Small intestine (tissue), 7 donors: Measurements from ENCODE around the gene MAPK1IP1L. TPM values are rescaled to one million over a fixed set of nuclear protein-coding genes. Genes with fewer than 3 reads are reported as not detected.
"Not testable (repeated sequence)": the region's sequence is repeated elsewhere in the genome, so short reads cannot be mapped to it uniquely, and the experiment has no call there.

ENCODE experiments used
- DNase-seq, 2 donors: peaks; one replicate each; pipeline versions ENCODE4 v3.0.0 to v3.0.0-alpha.2; 2013
- FAIRE-seq: peaks from 2 replicates; lab custom pipeline; 2012; peaks lifted over from hg19 to GRCh38; lab: Jason Lieb, UNC
- H3K27ac ChIP-seq, 3 donors: one replicate each; pipeline ENCODE4 v1.5.1; 2013; ENCODE audit warnings: low read length in 2 of 3, mild to moderate bottlenecking in 2 of 3, control low read depth in 1 of 3, inconsistent platforms in 1 of 3, low read depth in 1 of 3, moderate library complexity in 1 of 3
- H3K27me3 ChIP-seq, 3 donors: one replicate each; pipeline ENCODE4 v1.6.1; 2013; ENCODE audit warnings: low read length in 3 of 3, inconsistent platforms in 1 of 3; ENCODE audit not compliant: control insufficient read depth in 3 of 3, insufficient read depth in 3 of 3
- H3K36me3 ChIP-seq, 3 donors: one replicate each; pipeline ENCODE4 v1.6.1; 2013; ENCODE audit warnings: low read length in 3 of 3, inconsistent platforms in 1 of 3, low read depth in 1 of 3, mild to moderate bottlenecking in 1 of 3, moderate library complexity in 1 of 3; ENCODE audit not compliant: control insufficient read depth in 3 of 3, insufficient read depth in 2 of 3
- H3K4me1 ChIP-seq, 3 donors: one replicate each; pipeline ENCODE4 v1.6.1; 2013; ENCODE audit warnings: low read length in 2 of 3, inconsistent platforms in 1 of 3, low read depth in 1 of 3, mild to moderate bottlenecking in 1 of 3, moderate library complexity in 1 of 3; ENCODE audit not compliant: control insufficient read depth in 3 of 3, insufficient read depth in 2 of 3
- H3K4me3 ChIP-seq, 3 donors: one replicate each; pipeline ENCODE4 v1.5.1; 2013; ENCODE audit warnings: low read length in 3 of 3, control low read depth in 1 of 3, inconsistent platforms in 1 of 3, low read depth in 1 of 3, mild to moderate bottlenecking in 1 of 3, moderate library complexity in 1 of 3
- H3K9me3 ChIP-seq, 2 donors: one replicate each; pipeline ENCODE4 v1.6.1; 2013; ENCODE audit warnings: low read depth in 1 of 2, low read length in 1 of 2; ENCODE audit not compliant: control insufficient read depth in 2 of 2, insufficient read depth in 1 of 2
- WGBS, 3 donors: extraction: QIAGEN DNeasy Blood & Tissue Kit; methylation state at CpG; one replicate each; pipeline ENCODE4 v1.1.7; 2013; 5-methylcytosine and 5-hydroxymethylcytosine counted together
- polyA plus RNA-seq, 4 donors: library from polyadenylated mRNA; stranded (reverse) in 3 of 4; unstranded in 1 of 4; fragments of 200-250 nt in 3 of 4; fragments of 120-200 nt in 1 of 4; gene quantifications; one replicate each; pipeline versions ENCODE4 v1.2.1 to v1.2.3, GENCODE V29; 2013
- donor health status: healthy with polysubstance abuse.
- donor health status: control.
- donor health status: control.
- donor health status: Bipolar disorder and iron deficiency.
- donor health status: healthy.

Gene MAPK1IP1L
- polyA plus RNA-seq, 4 donors: 24.3 to 80.6 (median 31.4) TPM

DNA sequence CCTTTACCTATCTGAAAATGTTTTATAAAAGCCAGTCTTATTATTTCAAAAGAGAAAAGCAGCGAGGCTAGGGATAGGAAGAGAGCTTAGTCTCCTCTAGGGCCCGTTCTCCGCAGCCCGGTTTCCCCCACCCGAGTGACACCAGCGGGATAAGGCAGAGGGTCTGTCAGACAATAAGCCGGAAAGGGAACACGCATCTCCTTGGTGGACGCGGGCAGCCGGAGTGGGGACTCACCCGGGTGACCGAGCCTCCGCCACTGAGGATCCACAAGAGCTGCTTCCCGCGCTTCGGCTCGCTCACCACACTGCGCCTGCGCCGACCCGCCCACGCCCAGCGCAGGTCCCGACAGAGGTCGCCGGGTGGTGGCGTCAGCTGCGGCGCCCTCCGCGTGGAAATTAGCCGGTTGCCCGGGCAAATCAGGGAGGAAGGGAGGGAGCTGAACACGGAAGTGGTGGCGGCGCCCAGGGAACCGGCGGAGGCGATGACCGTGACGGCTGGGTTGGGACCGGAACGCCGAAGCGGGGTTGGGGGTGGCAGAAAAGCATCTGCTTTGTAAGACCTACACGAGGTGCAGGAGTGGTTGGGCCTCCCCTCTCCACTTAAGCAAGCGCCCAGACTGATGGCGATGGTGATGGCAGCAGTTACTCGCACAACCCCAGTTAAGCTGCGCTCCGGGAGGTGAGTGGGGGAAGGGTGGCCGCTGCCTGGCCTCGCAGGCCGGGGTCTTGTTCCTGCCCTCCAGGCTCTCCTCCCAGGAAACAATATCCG is 24.5 kb upstream of the MAPK1IP1L start, which contains the start of the genes SOCS4 and WDHD1:
Gene SOCS4, plus strand, starts transcription at position 444 of the 769 bp plus-strand sequence. CDS start 15,806 bp downstream, outside the sequence.
Gene WDHD1, minus strand, starts transcription at position 307 of the 769 bp plus-strand sequence. CDS start 312 bp downstream, outside the sequence.
- Histone ChIP-seq H3K27ac (peak within 1 kb of the TSS; percentile 65 to 98 (median 85)), H3K36me3 (no peaks in the 10 kb centered on the region)
- no peak for FAIRE-seq

DNA sequence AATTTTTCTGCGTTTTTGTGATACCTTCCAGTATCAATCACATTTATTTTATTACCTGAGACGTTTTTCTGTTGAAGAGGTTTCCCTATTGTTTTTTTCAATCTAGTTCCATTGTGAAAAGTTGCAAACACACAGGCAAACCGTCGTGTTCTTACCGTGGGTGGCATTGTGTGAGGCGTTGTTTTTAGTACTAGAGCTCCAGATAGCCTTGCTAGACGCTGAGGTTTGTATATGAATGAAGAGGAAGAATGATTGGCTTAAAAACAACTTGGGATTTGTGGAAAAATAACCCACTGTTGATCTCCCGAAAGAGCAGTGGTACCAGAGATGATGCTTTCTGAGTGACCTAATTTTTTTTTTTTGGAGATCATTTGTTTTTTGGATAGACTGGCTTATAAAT is 23.4 kb upstream of the MAPK1IP1L start:
- H3K4me3 ChIP-seq: peak overlapping the region; percentile 14 to 83 (median 82)
- 5% methylated on average over 8 of the region's 8 CpGs for WGBS, 3 donors
- no peaks in the 10 kb centered on the region for H3K27me3 ChIP-seq
- H3K9me3 ChIP-seq: no peaks in the 10 kb centered on the region
- DNase-seq (no peak), FAIRE-seq (no peak)
- H3K27ac ChIP-seq: no peak overlapping the region
- no peaks in the 10 kb centered on the region for H3K36me3 ChIP-seq
- H3K4me1 ChIP-seq: peaks cover 0 to 8% (median 4%) of the 10 kb centered on the region in 3 donors

More for the DNA sequence above, 24.5 kb upstream of the MAPK1IP1L start, which contains the start of the genes SOCS4 and WDHD1:
- no peaks in the 10 kb centered on the region for H3K9me3 ChIP-seq
- H3K27me3 ChIP-seq: no peaks in the 10 kb centered on the region
- H3K4me1 ChIP-seq: peaks cover 0 to 8% (median 4%) of the 10 kb centered on the region in 3 donors
- 0 to 1% (median 0%) methylated on average over 56 of the region's 56 CpGs for WGBS, 3 donors
- peak; percentile 94 to 98 for DNase-seq
- peak within 1 kb of the TSS; percentile 71 to 83 (median 82) for H3K4me3 ChIP-seq

GRCh38 chr14:55028476-55028875 is 23.0 kb upstream of the MAPK1IP1L start:
- Histone ChIP-seq H3K9me3 (no peaks in the 10 kb centered on the region), H3K4me3 (peak overlapping the region in 1 of 3 donors; percentile 83), H3K27me3 (no peaks in the 10 kb centered on the region), H3K36me3 (no peaks in the 10 kb centered on the region), H3K27ac (no peak overlapping the region), H3K4me1 (peaks cover 0 to 8% (median 4%) of the 10 kb centered on the region in 3 donors)
- DNase-seq (no peak), FAIRE-seq (no peak)
- WGBS, 3 donors: 46 to 62% (median 47%) methylated on average over 4 of the region's 4 CpGs

DNA sequence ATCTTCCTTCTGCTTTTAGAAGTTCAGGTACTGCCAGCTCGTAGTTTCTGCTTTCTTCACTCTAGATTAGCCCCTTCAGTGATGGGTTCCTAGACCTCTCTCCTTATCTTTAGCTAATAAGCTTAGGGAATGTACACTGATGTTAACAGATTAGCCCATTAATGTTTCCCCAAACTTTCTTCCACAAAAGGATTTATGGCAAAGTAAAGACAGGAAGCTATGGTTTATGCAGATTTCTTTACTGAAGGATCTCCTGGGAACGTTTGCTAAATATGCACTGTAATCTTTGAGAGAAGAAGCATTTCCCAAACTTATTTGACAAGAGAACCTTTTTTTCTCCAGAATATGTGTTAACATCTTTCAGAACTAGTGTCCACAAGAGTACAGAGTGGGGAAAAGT is 20.3 kb upstream of the MAPK1IP1L start:
- Histone ChIP-seq H3K4me1 (peaks cover 0 to 8% (median 1%) of the 10 kb centered on the region in 3 donors), H3K9me3 (no peaks in the 10 kb centered on the region), H3K27ac (no peak overlapping the region), H3K36me3 (peaks cover 2 to 4% (median 2%) of the 10 kb centered on the region in 3 donors), H3K27me3 (no peaks in the 10 kb centered on the region), H3K4me3 (no peak overlapping the region)
- no peak for FAIRE-seq
- DNase-seq: no peak
- 34 to 58% (median 51%) methylated on average over 2 of the region's 2 CpGs for WGBS, 3 donors

DNA sequence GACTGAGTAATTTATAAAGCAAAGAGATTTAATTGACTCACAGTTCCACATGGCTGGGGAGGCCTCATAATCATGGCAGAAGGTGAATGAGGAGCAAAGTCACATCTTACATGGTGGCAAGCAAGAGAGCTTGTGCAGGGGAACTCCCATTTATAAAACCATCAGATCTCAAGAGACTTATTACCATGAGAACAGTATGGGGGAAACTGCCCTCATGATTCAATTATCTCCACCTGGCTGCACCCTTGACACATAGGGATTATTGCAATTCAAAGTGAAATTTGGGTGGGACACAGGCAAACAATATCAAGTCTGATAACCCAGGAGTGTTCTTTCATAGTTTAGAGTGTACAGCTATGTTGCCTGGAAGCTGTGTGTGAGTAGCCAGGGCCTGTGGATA is 13.5 kb upstream of the MAPK1IP1L start:
- not testable (repeated sequence) for DNase-seq, H3K9me3 ChIP-seq, H3K27ac ChIP-seq, H3K4me3 ChIP-seq, FAIRE-seq, H3K4me1 ChIP-seq, H3K27me3 ChIP-seq
- H3K36me3 ChIP-seq: peaks cover 2 to 21% (median 2%) of the 10 kb centered on the region in 3 donors

DNA sequence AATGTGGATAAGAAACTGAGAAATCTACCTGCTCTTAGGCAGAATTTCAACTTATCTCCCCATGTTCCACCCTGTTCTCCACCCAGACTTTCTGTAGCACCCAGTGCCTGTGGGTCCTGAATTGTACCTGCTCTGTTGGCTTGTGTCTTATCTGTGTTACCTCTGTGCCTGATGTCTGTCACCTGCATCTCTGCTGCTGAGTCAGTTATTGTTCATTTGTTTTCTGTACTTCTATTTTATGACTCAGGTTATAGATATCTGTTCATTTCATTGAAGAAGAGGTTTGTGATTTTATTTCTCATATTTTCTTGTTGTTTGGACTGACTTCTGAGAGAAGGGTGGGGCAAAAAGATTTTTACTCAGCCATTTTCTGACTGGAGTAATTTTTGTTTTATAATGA is 12.7 kb upstream of the MAPK1IP1L start:
- peaks cover 0 to 3% of the 10 kb centered on the region in 2 donors for H3K9me3 ChIP-seq
- H3K36me3 ChIP-seq: peaks cover 2 to 21% (median 7%) of the 10 kb centered on the region in 3 donors
- H3K27ac ChIP-seq: no peak overlapping the region
- H3K4me3 ChIP-seq: no peak overlapping the region
- H3K4me1 ChIP-seq: no peaks in the 10 kb centered on the region
- FAIRE-seq: no peak
- H3K27me3 ChIP-seq: no peaks in the 10 kb centered on the region
- DNase-seq: peak in 1 of 2 donors; percentile 38

DNA sequence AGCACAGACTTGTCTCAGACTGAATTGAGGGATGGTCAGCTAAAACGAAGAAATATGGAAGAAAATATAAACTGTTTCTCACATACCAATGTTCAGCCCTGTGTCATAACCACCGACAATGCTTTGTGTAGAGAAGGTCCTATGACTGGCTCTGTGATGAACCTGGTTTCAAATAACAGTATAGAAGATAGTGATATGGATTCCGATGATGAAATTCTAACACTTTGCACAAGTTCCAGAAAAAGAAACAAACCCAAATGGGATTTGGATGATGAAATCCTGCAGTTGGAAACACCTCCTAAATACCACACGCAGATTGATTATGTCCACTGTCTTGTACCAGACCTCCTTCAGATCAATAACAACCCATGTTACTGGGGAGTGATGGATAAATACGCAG is 7.9 kb upstream of the MAPK1IP1L start:
- Histone ChIP-seq H3K4me1 (no peaks in the 10 kb centered on the region), H3K36me3 (peaks cover 0 to 8% (median 7%) of the 10 kb centered on the region in 3 donors), H3K4me3 (no peak overlapping the region), H3K27ac (no peak overlapping the region), H3K27me3 (no peaks in the 10 kb centered on the region), H3K9me3 (no peaks in the 10 kb centered on the region)
- FAIRE-seq (no peak), DNase-seq (no peak)
- 93 to 95% (median 94%) methylated on average over 5 of the region's 5 CpGs for WGBS, 3 donors

GRCh38 chr14:55045087-55045486 is 6.4 kb upstream of the MAPK1IP1L start:
- DNase-seq (no peak), FAIRE-seq (no peak)
- peaks cover 0 to 7% (median 3%) of the 10 kb centered on the region in 3 donors for H3K36me3 ChIP-seq
- H3K4me1 ChIP-seq: no peaks in the 10 kb centered on the region
- H3K9me3 ChIP-seq: no peaks in the 10 kb centered on the region
- H3K27me3 ChIP-seq: no peaks in the 10 kb centered on the region
- H3K4me3 ChIP-seq: no peak overlapping the region
- no peak overlapping the region for H3K27ac ChIP-seq
